IPS-18c (cell line): ENCODE results near the gene SENP6.
"Not testable (repeated sequence)": the region's sequence is repeated elsewhere in the genome, so short reads cannot be mapped to it uniquely, and the experiment has no call there.

ENCODE experiments used
- H3K4me3 ChIP-seq: 2 replicates; pipeline ENCODE4 v1.7.0; 2013; ENCODE audit warnings: low read depth, mild to moderate bottlenecking, low read length, moderate library complexity; ENCODE audit not compliant: insufficient read depth
- H3K9me3 ChIP-seq: one replicate; pipeline ENCODE4 v1.6.1; 2013; ENCODE audit warnings: mild to moderate bottlenecking, low read length, moderate library complexity; ENCODE audit not compliant: control insufficient read depth, insufficient read depth

The SENP6 gene

GRCh38 chr6:75624988-75625387 is 23.3 kb downstream of the SENP6 start:
- Histone ChIP-seq H3K4me3 (no peak overlapping the region), H3K9me3 (no peaks in the 10 kb centered on the region)

GRCh38 chr6:75626561-75626960 is 24.9 kb downstream of the SENP6 start:
- Histone ChIP-seq H3K4me3 (no peak overlapping the region), H3K9me3 (no peaks in the 10 kb centered on the region)

- not testable (repeated sequence) for H3K4me3 ChIP-seq
Observed at GRCh38 chr6:75627708-75628107, 26.0 kb downstream of the SENP6 start.

GRCh38 chr6:75631859-75632635 is 30.4 kb downstream of the SENP6 start:
- Histone ChIP-seq H3K9me3 (no peaks in the 10 kb centered on the region), H3K4me3 (no peak overlapping the region)

More at GRCh38 chr6:75627708-75628107, 26.0 kb downstream of the SENP6 start:
- not testable (repeated sequence) for H3K9me3 ChIP-seq

- H3K4me3 ChIP-seq, result no peak overlapping the region
- no peaks in the 10 kb centered on the region for H3K9me3 ChIP-seq
Observed at GRCh38 chr6:75633045-75633444, 31.4 kb downstream of the SENP6 start.

- no peak overlapping the region for H3K4me3 ChIP-seq
- no peaks in the 10 kb centered on the region for H3K9me3 ChIP-seq
Observed at GRCh38 chr6:75642311-75642710, 40.6 kb downstream of the SENP6 start.

- no peak overlapping the region for H3K4me3 ChIP-seq
- H3K9me3 ChIP-seq, result no peaks in the 10 kb centered on the region
Observed at GRCh38 chr6:75643173-75643572, 41.5 kb downstream of the SENP6 start.

GRCh38 chr6:75656479-75656878 is 54.8 kb downstream of the SENP6 start:
- no peak overlapping the region for H3K4me3 ChIP-seq

GRCh38 chr6:75657327-75657726 is 55.6 kb downstream of the SENP6 start:
- Histone ChIP-seq H3K4me3 (no peak overlapping the region), H3K9me3 (no peaks in the 10 kb centered on the region)

More at GRCh38 chr6:75656479-75656878, 54.8 kb downstream of the SENP6 start:
- H3K9me3 ChIP-seq, result no peaks in the 10 kb centered on the region

- Histone ChIP-seq H3K9me3 (no peaks in the 10 kb centered on the region), H3K4me3 (no peak overlapping the region)
Observed at GRCh38 chr6:75666592-75666991, 64.9 kb downstream of the SENP6 start.

GRCh38 chr6:75673884-75674283 is 72.2 kb downstream of the SENP6 start:
- Histone ChIP-seq H3K4me3 (no peak overlapping the region), H3K9me3 (no peaks in the 10 kb centered on the region)

- H3K9me3 ChIP-seq, result no peaks in the 10 kb centered on the region
- no peak overlapping the region for H3K4me3 ChIP-seq
Observed at GRCh38 chr6:75676377-75676776, 74.7 kb downstream of the SENP6 start.

- not testable (repeated sequence) for H3K4me3 ChIP-seq, H3K9me3 ChIP-seq
Observed at GRCh38 chr6:75682548-75682947, 80.9 kb downstream of the SENP6 start.

GRCh38 chr6:75683005-75683404 is 81.3 kb downstream of the SENP6 start:
- not testable (repeated sequence) for H3K4me3 ChIP-seq, H3K9me3 ChIP-seq

GRCh38 chr6:75687535-75687934 is 85.9 kb downstream of the SENP6 start:
- H3K9me3 ChIP-seq, H3K4me3 ChIP-seq: not testable (repeated sequence)

GRCh38 chr6:75687937-75688336 is 86.3 kb downstream of the SENP6 start:
- H3K4me3 ChIP-seq, H3K9me3 ChIP-seq: not testable (repeated sequence)

- H3K4me3 ChIP-seq, result no peak overlapping the region
- no peaks in the 10 kb centered on the region for H3K9me3 ChIP-seq
Observed at GRCh38 chr6:75689576-75689975, 87.9 kb downstream of the SENP6 start.

GRCh38 chr6:75691012-75691411 is 89.3 kb downstream of the SENP6 start:
- H3K4me3 ChIP-seq, result no peak overlapping the region

GRCh38 chr6:75693534-75693933 is 91.9 kb downstream of the SENP6 start:
- no peak overlapping the region for H3K4me3 ChIP-seq
- H3K9me3 ChIP-seq, result no peaks in the 10 kb centered on the region

More at GRCh38 chr6:75691012-75691411, 89.3 kb downstream of the SENP6 start:
- H3K9me3 ChIP-seq, result no peaks in the 10 kb centered on the region
